Endodermal cell (in vitro differentiated cells): ENCODE data around the gene CCDC3. TPM values are rescaled to one million over a fixed set of nuclear protein-coding genes. Genes with fewer than 3 reads are reported as not detected.

ENCODE experiments used
- DNase-seq: peaks from one replicate; pipeline ENCODE4 v3.0.0-alpha.2; 2017
- H3K27ac ChIP-seq: 2 replicates; pipeline ENCODE4 v1.5.1; 2013; ENCODE audit warnings: mild to moderate bottlenecking, low read depth, low read length, moderate library complexity
- H3K27me3 ChIP-seq: 2 replicates; pipeline ENCODE4 v1.6.1; 2013; ENCODE audit warnings: mild to moderate bottlenecking, low read length, moderate library complexity; ENCODE audit not compliant: insufficient read depth, control insufficient read depth, poor library complexity, severe bottlenecking
- H3K36me3 ChIP-seq: 2 replicates; pipeline ENCODE4 v1.7.0; 2013; ENCODE audit warnings: mild to moderate bottlenecking, low read length, moderate library complexity; ENCODE audit not compliant: control insufficient read depth, insufficient read depth
- H3K4me1 ChIP-seq: one replicate; pipeline ENCODE4 v1.7.0; 2013; ENCODE audit warnings: low read length; ENCODE audit not compliant: control insufficient read depth, insufficient read depth
- H3K4me3 ChIP-seq: 2 replicates; pipeline ENCODE4 v1.5.1; 2013; ENCODE audit warnings: mild to moderate bottlenecking, low read length, moderate library complexity
- H3K9ac ChIP-seq: 2 replicates; pipeline ENCODE4 v1.6.1; 2013; ENCODE audit warnings: mild to moderate bottlenecking, low read length, moderate library complexity; ENCODE audit not compliant: poor library complexity, severe bottlenecking; ENCODE audit errors: extremely low read depth
- H3K9me3 ChIP-seq: 2 replicates; pipeline ENCODE4 v1.6.1; 2013; ENCODE audit warnings: mild to moderate bottlenecking, low read length, moderate library complexity; ENCODE audit not compliant: control insufficient read depth
- H3K27ac Mint-ChIP-seq: 2 replicates; pipeline ENCODE4 v1.8.0; 2020; ENCODE audit warnings: mixed read lengths
- H3K27me3 Mint-ChIP-seq: 2 replicates; pipeline ENCODE4 v1.8.0; 2021; ENCODE audit warnings: mild to moderate bottlenecking, mixed read lengths; ENCODE audit not compliant: insufficient read depth
- H3K36me3 Mint-ChIP-seq: 2 replicates; pipeline ENCODE4 v1.8.0; 2020; ENCODE audit warnings: low read depth, mixed read lengths
- H3K4me1 Mint-ChIP-seq: 2 replicates; pipeline ENCODE4 v1.8.0; 2020; ENCODE audit warnings: mixed read lengths
- H3K4me3 Mint-ChIP-seq: 2 replicates; pipeline ENCODE4 v1.8.0; 2020; ENCODE audit warnings: mild to moderate bottlenecking, moderate library complexity, mixed read lengths
- H3K9me3 Mint-ChIP-seq: 2 replicates; pipeline ENCODE4 v1.8.0; 2020; ENCODE audit warnings: mild to moderate bottlenecking, mixed read lengths
- CTCF ChIP-seq: fragments of 200-600 bp; sonication (generic); conservative IDR thresholded peaks from 2 replicates; pipeline ENCODE4 v1.5.0; 2021; ENCODE audit warnings: antibody characterized with exemption, mild to moderate bottlenecking
- WGBS, 2 experiments: methylation state at CpG; one replicate each; pipeline versions ENCODE4 v1.1.5 to v1.1.7; 2013; ENCODE audit warnings: missing lambda C conversion rate in 2 of 2, mixed read lengths in 1 of 2; ENCODE audit not compliant: insufficient coverage in 1 of 2, insufficient read length in 1 of 2; 5-methylcytosine and 5-hydroxymethylcytosine counted together
- total RNA-seq, 2 donors: library from RNA; stranded (reverse); fragmentation: NEBNext Ultra II Directional in 1 of 2; extraction: Animal tissue kit (Norgen Biotek cat#: 25700) in 1 of 2; gene quantifications; 2 replicates in 1 of 2; 3 replicates in 1 of 2; pipeline ENCODE4 v1.2.1, GENCODE V29; 2021

Gene CCDC3
- total RNA-seq, 2 donors from 2014 or later = 4.6 to 12.3 TPM

- peaks cover 38% of the 10 kb centered on the region for H3K9me3 Mint-ChIP-seq
- H3K36me3 Mint-ChIP-seq = peaks cover 15% of the 10 kb centered on the region
- no peak overlapping the region for H3K4me3 Mint-ChIP-seq
- H3K27ac ChIP-seq = no peak overlapping the region
- no peaks in the 10 kb centered on the region for H3K4me1 Mint-ChIP-seq
- DNase-seq = no peak
- H3K4me1 ChIP-seq = no peaks in the 10 kb centered on the region
- peaks cover 18% of the 10 kb centered on the region for H3K9me3 ChIP-seq
- no peak overlapping the region for H3K9ac ChIP-seq
- WGBS, 2 experiments = 92 to 100% methylated on average over 2 to 5 of the region's 5 CpGs
- no peaks in the 10 kb centered on the region for H3K27me3 Mint-ChIP-seq
- no peak for TF ChIP-seq CTCF
- no peak overlapping the region for H3K27ac Mint-ChIP-seq
- H3K27me3 ChIP-seq = no peaks in the 10 kb centered on the region
- no peak overlapping the region for H3K4me3 ChIP-seq
- no peaks in the 10 kb centered on the region for H3K36me3 ChIP-seq
Observed at GRCh38 chr10:12958546-12959110, 42.9 kb downstream of the CCDC3 start.

GRCh38 chr10:12957081-12957480 is 44.4 kb downstream of the CCDC3 start:
- peaks cover 53% of the 10 kb centered on the region for H3K9me3 Mint-ChIP-seq
- TF ChIP-seq CTCF = no peak

GRCh38 chr10:12954866-12955265 is 46.6 kb downstream of the CCDC3 start:
- Histone ChIP-seq H3K9me3 (peaks cover 32% of the 10 kb centered on the region), H3K27ac (no peak overlapping the region), H3K9ac (no peak overlapping the region), H3K27me3 (no peaks in the 10 kb centered on the region), H3K4me3 (no peak overlapping the region), H3K4me1 (no peaks in the 10 kb centered on the region), H3K36me3 (no peaks in the 10 kb centered on the region)
- WGBS, 2 experiments = 0% methylated on average over 1 of the region's 1 CpG; no CpG with 5 or more reads in 1 of the 2 experiments
- H3K27me3 Mint-ChIP-seq = no peaks in the 10 kb centered on the region
- H3K4me1 Mint-ChIP-seq = no peaks in the 10 kb centered on the region
- no peak for DNase-seq
- no peak overlapping the region for H3K4me3 Mint-ChIP-seq
- H3K9me3 Mint-ChIP-seq = peaks cover 56% of the 10 kb centered on the region
- peaks cover 34% of the 10 kb centered on the region for H3K36me3 Mint-ChIP-seq
- TF ChIP-seq CTCF = no peak
- H3K27ac Mint-ChIP-seq = no peak overlapping the region

More at GRCh38 chr10:12957081-12957480, 44.4 kb downstream of the CCDC3 start:
- H3K27ac ChIP-seq = no peak overlapping the region
- no peak overlapping the region for H3K9ac ChIP-seq
- no peak overlapping the region for H3K4me3 ChIP-seq
- peaks cover 32% of the 10 kb centered on the region for H3K9me3 ChIP-seq
- Mint-ChIP-seq H3K27me3 (no peaks in the 10 kb centered on the region), H3K27ac (no peak overlapping the region), H3K4me1 (no peaks in the 10 kb centered on the region), H3K4me3 (no peak overlapping the region), H3K36me3 (peaks cover 30% of the 10 kb centered on the region)
- WGBS, 2 experiments = 96 to 98% methylated on average over 8 of the region's 8 CpGs
- H3K27me3 ChIP-seq = no peaks in the 10 kb centered on the region
- no peak for DNase-seq
- H3K36me3 ChIP-seq = no peaks in the 10 kb centered on the region
- H3K4me1 ChIP-seq = no peaks in the 10 kb centered on the region
